CD8-positive, alpha-beta memory T cell (primary cell): ENCODE measurements around the gene TBL1X. TPM values are rescaled to one million over a fixed set of nuclear protein-coding genes. Genes with fewer than 3 reads are reported as not detected.
A peak's percentile ranks its signal among the peaks of the same experiment; 100 is the strongest.

Experiments
- CTCF ChIA-PET: fragments of 350-600 bp; sonication (Branson Sonifier 250); formaldehyde crosslinking; loops from one replicate; lab custom pipeline; 2021; ENCODE audit warnings: antibody characterized with exemption; lab: Charles Lee
- POLR2A ChIA-PET: fragments of 350-600 bp; sonication (Branson Sonifier 250); formaldehyde crosslinking; loops from one replicate; lab custom pipeline; 2021; ENCODE audit warnings: antibody characterized with exemption; lab: Charles Lee
- DNase-seq, 5 donors: peaks; one replicate each; pipeline versions ENCODE4 v3.0.0 to v3.0.0-alpha.2; 2020 to 2022; ENCODE audit warnings: mixed read lengths in 1 of 5
- H3K27ac ChIP-seq: one replicate; pipeline ENCODE4 v1.7.0; 2013; ENCODE audit warnings: low read depth, mild to moderate bottlenecking, low read length, moderate library complexity
- H3K27me3 ChIP-seq: 2 replicates; pipeline ENCODE4 v1.7.0; 2013; ENCODE audit warnings: low read length, mild to moderate bottlenecking; ENCODE audit not compliant: insufficient read depth, poor library complexity, severe bottlenecking
- H3K36me3 ChIP-seq: 2 replicates; pipeline ENCODE4 v1.7.0; 2013; ENCODE audit warnings: mild to moderate bottlenecking, low read length, moderate library complexity; ENCODE audit not compliant: insufficient read depth
- H3K4me1 ChIP-seq: 2 replicates; pipeline ENCODE4 v1.7.0; 2013; ENCODE audit warnings: mild to moderate bottlenecking, low read length, moderate library complexity; ENCODE audit not compliant: insufficient read depth
- H3K4me3 ChIP-seq: 2 replicates; pipeline ENCODE4 v1.7.0; 2013; ENCODE audit warnings: mild to moderate bottlenecking, low read length
- H3K9me3 ChIP-seq: 2 replicates; pipeline ENCODE4 v1.7.0; 2013; ENCODE audit warnings: mild to moderate bottlenecking, low read length
- H3K27ac Mint-ChIP-seq, 8 donors: one replicate each; pipeline ENCODE4 v1.8.0; 2020 to 2021; ENCODE audit warnings: mixed read lengths in 8 of 8, mild to moderate bottlenecking in 6 of 8, inconsistent platforms in 3 of 8, moderate library complexity in 3 of 8
- H3K27me3 Mint-ChIP-seq, 2 donors: one replicate each; pipeline ENCODE4 v1.8.0; 2020 to 2021; ENCODE audit warnings: mixed read lengths in 2 of 2, mild to moderate bottlenecking in 1 of 2, moderate library complexity in 1 of 2
- H3K36me3 Mint-ChIP-seq, 3 donors: one replicate each; pipeline ENCODE4 v1.8.0; 2020 to 2021; ENCODE audit warnings: mixed read lengths in 3 of 3, inconsistent platforms in 1 of 3, mild to moderate bottlenecking in 1 of 3
- H3K4me1 Mint-ChIP-seq, 3 donors: one replicate each; pipeline ENCODE4 v1.8.0; 2020 to 2021; ENCODE audit warnings: mixed read lengths in 3 of 3, inconsistent platforms in 1 of 3, mild to moderate bottlenecking in 1 of 3
- H3K4me3 Mint-ChIP-seq, 7 donors: one replicate each; pipeline ENCODE4 v1.8.0; 2020 to 2021; ENCODE audit warnings: mixed read lengths in 7 of 7, mild to moderate bottlenecking in 6 of 7, moderate library complexity in 4 of 7, inconsistent platforms in 2 of 7
- H3K9me3 Mint-ChIP-seq, 5 donors: one replicate each; pipeline ENCODE4 v1.8.0; 2020 to 2022; ENCODE audit warnings: mixed read lengths in 5 of 5, mild to moderate bottlenecking in 3 of 5, moderate library complexity in 2 of 5, inconsistent platforms in 1 of 5
- polyA plus RNA-seq: library from polyadenylated mRNA; unstranded; fragments of 300-500 nt; fragmentation: Illumina TruSeq; gene quantifications from one replicate; pipeline ENCODE4 v1.2.3, GENCODE V29; 2021
- total RNA-seq, 2 experiments: library from RNA; stranded (reverse); gene quantifications; one replicate each; pipeline ENCODE4 v1.2.3, GENCODE V29; 2021

The TBL1X gene
- total and polyA plus RNA-seq, 3 experiments from 2014 or later, result 16.1 to 25.0 (median 21.3) TPM

DNA sequence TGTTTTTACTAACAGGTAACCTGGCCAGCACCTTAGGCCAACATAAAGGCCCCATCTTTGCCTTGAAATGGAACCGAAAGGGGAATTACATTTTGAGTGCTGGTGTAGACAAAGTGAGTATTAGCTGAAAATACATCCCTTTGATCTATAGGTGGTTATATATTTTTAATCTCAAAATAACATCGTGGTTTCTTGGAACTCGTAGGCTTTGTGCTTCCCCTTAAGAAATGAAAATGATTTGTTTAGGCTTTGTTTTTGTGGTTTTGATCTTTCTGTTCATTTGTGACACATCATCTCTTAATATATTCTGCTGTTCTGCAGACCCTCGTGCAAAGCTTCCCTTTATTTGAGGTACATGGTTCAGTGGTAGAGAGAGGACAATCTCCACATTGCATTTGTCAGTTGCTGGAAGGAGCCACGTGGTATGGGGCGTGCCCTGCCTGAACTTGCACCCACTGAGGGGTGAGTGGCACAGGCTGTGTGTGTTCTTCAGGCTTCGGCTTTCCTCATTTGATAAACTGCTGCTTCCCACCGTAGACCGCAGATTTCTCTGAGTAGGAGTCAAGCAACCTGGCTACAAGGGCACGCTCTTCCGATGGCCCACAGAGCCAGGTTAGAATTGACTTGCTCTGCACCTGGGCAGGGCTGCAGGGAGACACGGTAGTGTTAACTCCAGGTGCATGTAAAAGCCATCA lies 228.6 kb downstream of the TBL1X start:
- Mint-ChIP-seq H3K4me3 (no peak overlapping the region), H3K27ac (peak overlapping the region in 2 of 8 donors; percentile 41 to 46), H3K4me1 (peaks cover 0 to 13% (median 11%) of the 10 kb centered on the region in 3 donors), H3K9me3 (no peaks in the 10 kb centered on the region), H3K27me3 (peaks cover 0 to 2% of the 10 kb centered on the region in 2 donors), H3K36me3 (peaks cover 0 to 68% (median 11%) of the 10 kb centered on the region in 3 donors)
- Histone ChIP-seq H3K4me1 (no peaks in the 10 kb centered on the region), H3K9me3 (no peaks in the 10 kb centered on the region), H3K4me3 (no peak overlapping the region), H3K27me3 (no peaks in the 10 kb centered on the region), H3K27ac (no peak overlapping the region), H3K36me3 (no peaks in the 10 kb centered on the region)
- ChIA-PET CTCF (no interaction called here), POLR2A (no interaction called here)
- no peak for DNase-seq

DNA sequence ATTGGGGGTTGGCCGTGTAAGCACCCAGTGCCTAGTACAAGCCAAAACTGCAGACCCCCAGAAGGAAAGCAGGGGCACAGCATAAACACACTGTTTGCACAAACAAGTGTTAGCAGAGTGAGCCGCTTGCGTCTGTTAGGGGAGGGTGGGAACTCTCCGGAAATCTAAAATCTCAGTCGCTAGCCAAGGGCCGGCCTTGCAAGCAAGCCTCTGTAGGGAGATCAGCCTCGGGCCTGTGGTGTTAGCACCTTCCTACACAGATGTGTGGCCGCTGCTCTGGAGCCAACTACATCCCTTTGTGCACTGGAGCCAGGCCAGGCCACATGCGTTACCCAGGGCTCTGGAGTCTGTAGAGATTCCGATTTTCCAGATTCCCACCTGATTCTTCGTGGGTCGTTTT lies 233.7 kb downstream of the TBL1X start:
- no peak overlapping the region for H3K4me3 ChIP-seq
- POLR2A ChIA-PET, result no interaction called here
- H3K9me3 ChIP-seq, result no peaks in the 10 kb centered on the region
- H3K27ac ChIP-seq, result no peak overlapping the region
- H3K27me3 Mint-ChIP-seq, result no peaks in the 10 kb centered on the region
- H3K4me1 ChIP-seq, result no peaks in the 10 kb centered on the region
- H3K4me3 Mint-ChIP-seq, result no peak overlapping the region
- no peaks in the 10 kb centered on the region for H3K27me3 ChIP-seq
- CTCF ChIA-PET, result no interaction called here
- peaks cover 5 to 54% (median 9%) of the 10 kb centered on the region in 3 donors for H3K36me3 Mint-ChIP-seq
- H3K36me3 ChIP-seq, result no peaks in the 10 kb centered on the region
- peaks cover 0 to 2% (median under 1%) of the 10 kb centered on the region in 3 donors for H3K4me1 Mint-ChIP-seq
- H3K9me3 Mint-ChIP-seq, result no peaks in the 10 kb centered on the region
- H3K27ac Mint-ChIP-seq, result no peak overlapping the region
- no peak for DNase-seq

DNA sequence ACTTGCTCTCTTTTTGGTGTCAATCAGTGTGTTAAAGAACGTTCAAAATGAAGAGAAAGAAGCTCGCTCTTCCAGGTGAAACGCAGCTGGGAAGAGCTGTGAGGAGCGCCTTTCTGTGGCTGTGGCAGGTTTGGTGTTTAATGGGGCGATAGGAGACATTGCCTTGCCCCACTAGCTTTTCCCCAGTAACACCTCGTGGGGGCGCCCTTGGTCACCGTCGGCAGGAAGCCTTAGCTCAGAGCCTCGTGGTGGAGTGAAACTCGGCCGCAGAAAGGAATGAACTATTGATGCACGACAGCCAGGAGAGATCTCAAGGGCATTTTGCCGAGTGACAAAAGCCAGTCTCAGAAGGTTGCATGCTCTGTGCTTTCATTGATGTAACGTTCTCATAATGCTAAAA lies 235.7 kb downstream of the TBL1X start:
- Histone ChIP-seq H3K9me3 (no peaks in the 10 kb centered on the region), H3K27me3 (no peaks in the 10 kb centered on the region), H3K4me3 (no peak overlapping the region), H3K27ac (no peak overlapping the region), H3K36me3 (no peaks in the 10 kb centered on the region), H3K4me1 (no peaks in the 10 kb centered on the region)
- Mint-ChIP-seq H3K27ac (no peak overlapping the region), H3K27me3 (no peaks in the 10 kb centered on the region), H3K4me1 (no peaks in the 10 kb centered on the region), H3K4me3 (no peak overlapping the region), H3K36me3 (peaks cover 12 to 55% (median 21%) of the 10 kb centered on the region in 3 donors), H3K9me3 (peaks cover 0 to 3% (median 0%) of the 10 kb centered on the region in 5 donors)
- ChIA-PET CTCF (interaction anchor here (0.8 kb wide), 1 partner anchor 50 kb away, joined by 3 read pairs; no protein-coding TSS in a partner anchor), POLR2A (no interaction called here)
- DNase-seq, result no peak

GRCh38 chrX:9701790-9702189 lies 236.9 kb downstream of the TBL1X start:
- Histone ChIP-seq H3K36me3 (no peaks in the 10 kb centered on the region), H3K4me3 (no peak overlapping the region), H3K27me3 (no peaks in the 10 kb centered on the region), H3K9me3 (no peaks in the 10 kb centered on the region), H3K4me1 (no peaks in the 10 kb centered on the region), H3K27ac (no peak overlapping the region)
- DNase-seq, result no peak
- CTCF ChIA-PET, result no interaction called here
- Mint-ChIP-seq H3K9me3 (peaks cover 0 to 3% (median 0%) of the 10 kb centered on the region in 5 donors), H3K4me1 (no peaks in the 10 kb centered on the region), H3K36me3 (peaks cover 11 to 50% (median 21%) of the 10 kb centered on the region in 3 donors), H3K27ac (no peak overlapping the region), H3K27me3 (no peaks in the 10 kb centered on the region), H3K4me3 (no peak overlapping the region)
- POLR2A ChIA-PET, result no interaction called here

DNA sequence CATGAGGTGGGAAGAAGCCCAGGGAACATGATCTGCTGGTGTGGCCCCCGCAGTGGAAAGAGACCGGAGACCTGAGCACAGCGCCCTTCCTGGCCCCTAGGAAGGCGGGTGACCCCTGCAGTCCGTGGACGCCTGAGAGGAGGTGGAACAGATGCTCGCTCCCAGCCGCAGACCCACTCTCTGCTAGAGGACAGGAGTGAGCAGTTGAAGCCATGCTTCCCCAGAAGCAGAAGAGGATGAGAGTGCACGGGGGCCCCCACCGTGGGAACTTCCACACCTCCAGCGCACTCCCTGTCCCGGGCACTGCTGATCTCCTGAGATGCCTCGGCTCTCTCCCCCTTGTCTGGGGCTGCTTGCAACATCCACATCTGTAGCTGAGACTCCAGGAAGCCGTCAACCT lies 238.5 kb downstream of the TBL1X start:
- Histone ChIP-seq H3K4me1 (no peaks in the 10 kb centered on the region), H3K27ac (no peak overlapping the region), H3K4me3 (no peak overlapping the region), H3K27me3 (no peaks in the 10 kb centered on the region), H3K9me3 (no peaks in the 10 kb centered on the region), H3K36me3 (no peaks in the 10 kb centered on the region)
- Mint-ChIP-seq H3K27ac (peak overlapping the region in 1 of 8 donors; percentile 19), H3K36me3 (peaks cover 10 to 44% (median 21%) of the 10 kb centered on the region in 3 donors), H3K4me3 (no peak overlapping the region), H3K27me3 (no peaks in the 10 kb centered on the region), H3K9me3 (peaks cover 0 to 3% (median 0%) of the 10 kb centered on the region in 5 donors), H3K4me1 (peaks cover 1 to 6% (median 3%) of the 10 kb centered on the region in 3 donors)
- ChIA-PET POLR2A (no interaction called here), CTCF (interaction anchor here (1.6 kb wide), 1 partner anchor 732 kb away, joined by 3 read pairs; no protein-coding TSS in a partner anchor)
- DNase-seq, result no peak

- Mint-ChIP-seq H3K9me3 (peaks cover 0 to 3% (median 0%) of the 10 kb centered on the region in 5 donors), H3K27ac (no peak overlapping the region), H3K4me3 (no peak overlapping the region), H3K36me3 (peaks cover 10 to 42% (median 21%) of the 10 kb centered on the region in 3 donors), H3K27me3 (no peaks in the 10 kb centered on the region), H3K4me1 (peaks cover 8 to 13% (median 12%) of the 10 kb centered on the region in 3 donors)
- no peak overlapping the region for H3K27ac ChIP-seq
- ChIA-PET POLR2A (no interaction called here), CTCF (no interaction called here)
- H3K4me3 ChIP-seq, result no peak overlapping the region
- no peaks in the 10 kb centered on the region for H3K4me1 ChIP-seq
- peaks cover 8% of the 10 kb centered on the region for H3K36me3 ChIP-seq
- DNase-seq, result no peak
- no peaks in the 10 kb centered on the region for H3K27me3 ChIP-seq
- no peaks in the 10 kb centered on the region for H3K9me3 ChIP-seq
Measured at GRCh38 chrX:9704876-9705465, 240.1 kb downstream of the TBL1X start.

- POLR2A ChIA-PET, result no interaction called here
- Histone ChIP-seq H3K9me3 (no peaks in the 10 kb centered on the region), H3K27ac (no peak overlapping the region), H3K36me3 (peaks cover 8% of the 10 kb centered on the region), H3K4me3 (no peak overlapping the region), H3K27me3 (no peaks in the 10 kb centered on the region), H3K4me1 (no peaks in the 10 kb centered on the region)
- CTCF ChIA-PET, result no interaction called here
- DNase-seq, result no peak
- H3K4me1 Mint-ChIP-seq, result peaks cover 8 to 13% (median 12%) of the 10 kb centered on the region in 3 donors
- no peak overlapping the region for H3K4me3 Mint-ChIP-seq
- H3K9me3 Mint-ChIP-seq, result peaks cover 0 to 3% (median 0%) of the 10 kb centered on the region in 5 donors
- no peaks in the 10 kb centered on the region for H3K27me3 Mint-ChIP-seq
- peaks cover 6 to 39% (median 21%) of the 10 kb centered on the region in 3 donors for H3K36me3 Mint-ChIP-seq
- no peak overlapping the region for H3K27ac Mint-ChIP-seq
Measured at GRCh38 chrX:9706421-9706820, 241.6 kb downstream of the TBL1X start.

DNA sequence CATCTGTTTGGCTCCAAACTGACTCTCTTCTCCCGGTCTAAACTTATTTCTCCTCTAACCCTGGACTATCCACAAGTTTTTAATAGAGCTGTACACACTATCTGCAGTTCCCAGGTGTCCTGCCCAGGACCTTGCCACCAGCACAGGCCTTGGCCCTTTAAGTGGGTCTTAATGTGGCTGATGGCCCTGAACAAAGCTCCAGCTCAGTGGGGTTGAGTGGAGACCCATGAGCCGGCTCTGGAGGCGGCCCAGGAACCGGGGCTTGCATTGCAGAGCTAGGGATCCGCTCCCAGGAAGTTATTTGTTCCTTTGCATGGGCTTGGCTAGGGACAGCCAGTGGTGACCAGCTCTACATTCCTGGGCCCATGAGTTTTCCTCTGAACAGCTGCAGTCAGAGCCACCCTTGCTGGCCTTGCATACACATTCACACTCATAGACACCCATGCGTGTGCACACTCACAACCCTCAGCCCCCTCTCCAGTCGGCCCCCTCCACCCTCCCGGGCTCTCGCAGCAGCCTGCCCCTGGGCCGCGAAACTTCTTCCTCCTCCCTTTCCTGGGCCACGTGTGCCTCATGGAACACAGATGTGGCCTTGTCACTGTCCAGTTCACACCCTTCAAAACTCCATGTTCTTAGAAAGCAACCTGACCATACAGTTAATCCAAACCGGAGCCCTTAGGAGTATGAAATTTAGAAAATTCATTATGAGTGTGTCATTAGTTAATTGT lies 242.6 kb downstream of the TBL1X start:
- Mint-ChIP-seq H3K27me3 (no peaks in the 10 kb centered on the region), H3K4me1 (peaks cover 8 to 13% (median 12%) of the 10 kb centered on the region in 3 donors), H3K36me3 (peaks cover 6 to 43% (median 16%) of the 10 kb centered on the region in 3 donors), H3K4me3 (peak overlapping the region in 1 of 7 donors; percentile 51), H3K9me3 (peaks cover 0 to 3% (median 0%) of the 10 kb centered on the region in 5 donors), H3K27ac (no peak overlapping the region)
- POLR2A ChIA-PET, result no interaction called here
- DNase-seq, result no peak
- H3K4me3 ChIP-seq, result no peak overlapping the region
- CTCF ChIA-PET, result no interaction called here
- no peaks in the 10 kb centered on the region for H3K9me3 ChIP-seq
- no peaks in the 10 kb centered on the region for H3K27me3 ChIP-seq
- H3K36me3 ChIP-seq, result peaks cover 14% of the 10 kb centered on the region
- no peaks in the 10 kb centered on the region for H3K4me1 ChIP-seq
- no peak overlapping the region for H3K27ac ChIP-seq
